Upper lobe of right lung (tissue), 1 donor: ENCODE measurements around the gene SCN8A. TPM values are rescaled to one million over a fixed set of nuclear protein-coding genes. Genes with fewer than 3 reads are reported as not detected.
A peak's percentile ranks its signal among the peaks of the same experiment; 100 is the strongest.

Source experiments
- ATAC-seq: fragments of 200-7000 bp; cut with Tn5 transposase; one replicate; pipeline ENCODE4 v1.9.1; 2020; ENCODE audit warnings: mild to moderate bottlenecking, moderate library complexity
- DNase-seq: peaks from one replicate; pipeline ENCODE4 v3.0.0-alpha.2; 2020
- H3K27ac ChIP-seq: fragments of 200-600 bp; one replicate; pipeline ENCODE4 v1.8.0; 2022
- H3K27me3 ChIP-seq: fragments of 200-600 bp; one replicate; pipeline ENCODE4 v1.8.0; 2022; ENCODE audit warnings: mild to moderate bottlenecking
- H3K36me3 ChIP-seq: fragments of 200-600 bp; one replicate; pipeline ENCODE4 v1.8.0; 2022
- H3K4me1 ChIP-seq: fragments of 200-600 bp; one replicate; pipeline ENCODE4 v1.8.0; 2022
- H3K4me3 ChIP-seq: fragments of 200-600 bp; one replicate; pipeline ENCODE4 v1.8.0; 2022; ENCODE audit warnings: mild to moderate bottlenecking
- H3K9me3 ChIP-seq: fragments of 200-600 bp; one replicate; pipeline ENCODE4 v1.8.0; 2022
- CTCF ChIP-seq: fragments of 200-600 bp; IDR thresholded peaks from one replicate; pipeline ENCODE4 v1.8.0; 2022; ENCODE audit warnings: antibody characterized with exemption
- intact Hi-C: fragments of 100-400 bp; cut with DNase I; formaldehyde crosslinking; loops from one replicate; pipeline ENCODE4 v1.11.0; 2022
- total RNA-seq: library from RNA; stranded (reverse); fragmentation: NEBNext Ultra II Directional; extraction: Animal tissue kit (Norgen Biotek cat#: 25700); gene quantifications from one replicate; pipeline ENCODE4 v1.2.1, GENCODE V29; 2021
- donor health status: DM: no; HTN: yes; CAD: no; lungs with severe emphysema.

Gene SCN8A
- total RNA-seq, 1 donor from 2014 or later, result 1.1 TPM

GRCh38 chr12:51675071-51675803 lies 84.2 kb downstream of the SCN8A start:
- TF ChIP-seq CTCF, result no peak
- no peaks in the 10 kb centered on the region for H3K9me3 ChIP-seq
- H3K4me3 ChIP-seq, result no peak overlapping the region
- peaks cover 7% of the 10 kb centered on the region for H3K27me3 ChIP-seq
- DNase-seq (no peak), ATAC-seq (no peak)
- no peaks in the 10 kb centered on the region for H3K36me3 ChIP-seq
- no peaks in the 10 kb centered on the region for H3K4me1 ChIP-seq
- H3K27ac ChIP-seq, result no peak overlapping the region
- intact Hi-C loops, result no loop called here

DNA sequence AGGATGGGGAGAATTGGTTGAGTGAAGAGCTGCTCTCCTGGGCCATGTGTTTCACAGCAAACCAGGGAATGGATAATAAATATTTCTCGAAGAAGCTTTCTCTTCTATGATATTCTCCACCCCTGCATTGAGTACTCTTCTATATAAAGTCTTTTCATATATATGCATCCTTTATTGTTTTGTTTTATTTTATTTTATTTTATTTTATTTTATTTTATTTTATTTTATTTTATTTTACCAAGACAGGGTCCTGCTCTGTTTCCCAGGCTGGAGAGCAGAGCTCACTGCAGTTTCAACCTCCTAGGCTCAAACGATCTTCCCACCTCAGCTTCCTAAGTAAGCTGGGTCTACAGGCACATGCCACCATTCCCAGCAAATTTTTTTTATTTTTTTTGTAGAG lies 85.8 kb downstream of the SCN8A start:
- Histone ChIP-seq H3K27ac (no peak overlapping the region), H3K27me3 (peaks cover 7% of the 10 kb centered on the region), H3K4me3 (no peak overlapping the region), H3K36me3 (no peaks in the 10 kb centered on the region), H3K9me3 (no peaks in the 10 kb centered on the region), H3K4me1 (no peaks in the 10 kb centered on the region)
- intact Hi-C loops, result no loop called here
- no peak for ATAC-seq
- DNase-seq, result no peak
- TF ChIP-seq CTCF, result no peak

- Histone ChIP-seq H3K4me3 (no peak overlapping the region), H3K9me3 (no peaks in the 10 kb centered on the region), H3K36me3 (no peaks in the 10 kb centered on the region), H3K4me1 (no peaks in the 10 kb centered on the region), H3K27me3 (peaks cover 7% of the 10 kb centered on the region), H3K27ac (no peak overlapping the region)
- DNase-seq (no peak), ATAC-seq (no peak)
- intact Hi-C loops, result no loop called here
- TF ChIP-seq CTCF, result no peak
Measured at GRCh38 chr12:51677284-51677968, 86.4 kb downstream of the SCN8A start.

DNA sequence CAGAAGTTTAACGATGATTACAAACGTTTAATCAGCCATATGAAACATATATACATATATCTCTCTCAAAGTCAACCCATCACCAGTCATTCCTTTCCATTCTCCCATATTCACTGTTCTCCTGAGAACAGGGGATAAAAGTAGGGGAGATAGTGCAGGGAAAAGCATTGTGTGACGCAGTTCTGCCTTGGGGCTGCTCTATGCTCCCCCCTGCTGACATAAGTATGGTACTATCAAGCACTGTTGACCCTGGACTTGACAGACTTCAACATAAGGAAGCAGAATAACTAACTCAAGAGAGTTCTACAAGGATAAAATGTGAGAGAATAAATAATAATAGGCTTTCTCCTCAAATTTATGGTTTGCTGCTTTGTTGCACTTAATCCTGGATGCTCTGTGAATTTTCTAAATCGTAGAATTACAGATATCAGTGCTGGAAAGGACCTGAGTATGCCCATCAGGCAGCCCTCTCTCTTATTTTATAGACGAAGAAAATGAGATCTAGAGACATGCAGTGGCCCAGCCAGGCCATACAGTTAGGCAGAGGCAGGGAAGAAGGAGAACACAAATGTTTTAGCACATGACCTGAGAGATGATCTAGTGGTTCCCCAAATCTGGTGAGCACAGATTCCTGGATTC lies 87.2 kb downstream of the SCN8A start:
- no peak for DNase-seq
- intact Hi-C loops, result no loop called here
- peak; percentile 92 for ATAC-seq
- no peaks in the 10 kb centered on the region for H3K36me3 ChIP-seq
- H3K27ac ChIP-seq, result no peak overlapping the region
- no peak overlapping the region for H3K4me3 ChIP-seq
- H3K4me1 ChIP-seq, result peaks cover under 1% of the 10 kb centered on the region
- peak; percentile 64 for TF ChIP-seq CTCF
- H3K27me3 ChIP-seq, result peaks cover 7% of the 10 kb centered on the region
- H3K9me3 ChIP-seq, result no peaks in the 10 kb centered on the region

DNA sequence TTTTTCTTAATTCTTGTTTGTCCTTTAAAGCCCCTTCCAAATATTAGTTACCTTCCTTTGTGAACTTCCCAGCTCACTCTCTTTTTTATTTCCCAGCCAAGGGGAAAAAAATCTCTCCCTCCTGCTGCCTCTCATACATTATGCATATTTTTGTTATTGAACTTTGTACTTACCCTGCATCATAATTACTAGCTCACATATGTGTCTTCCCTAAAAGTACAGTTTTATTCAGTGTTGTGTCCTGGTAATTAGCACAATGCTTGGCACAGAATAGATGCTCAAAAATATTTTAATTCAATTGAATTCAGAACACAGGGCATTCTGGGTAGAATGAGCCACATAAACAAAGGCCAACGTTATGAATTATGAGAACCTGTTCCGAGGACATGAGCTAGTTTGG lies 91.9 kb downstream of the SCN8A start:
- ATAC-seq (no peak), DNase-seq (no peak)
- Histone ChIP-seq H3K27me3 (no peaks in the 10 kb centered on the region), H3K4me3 (no peak overlapping the region), H3K9me3 (no peaks in the 10 kb centered on the region), H3K4me1 (peaks cover 9% of the 10 kb centered on the region), H3K27ac (no peak overlapping the region), H3K36me3 (no peaks in the 10 kb centered on the region)
- intact Hi-C loops, result no loop called here
- no peak for TF ChIP-seq CTCF
